Keratinocyte (primary cell): ENCODE results near the gene DIAPH3. TPM values are rescaled to one million over a fixed set of nuclear protein-coding genes. Genes with fewer than 3 reads are reported as not detected.

Experiments used
- DNase-seq: peaks from one replicate; pipeline ENCODE4 v3.0.0-alpha.2; 2011; ENCODE audit warnings: low read depth, missing footprints, low spot score
- FAIRE-seq: peaks from 2 replicates; lab custom pipeline; 2011; peaks lifted over from hg19 to GRCh38; lab: Jason Lieb, UNC
- H2AFZ ChIP-seq: 2 replicates; pipeline ENCODE4 v1.6.0; 2012; ENCODE audit warnings: low read length, control low read depth, inconsistent platforms; ENCODE audit not compliant: control insufficient read depth
- H3K27ac ChIP-seq: 2 replicates; pipeline ENCODE4 v1.5.1; 2011; ENCODE audit warnings: low read length; ENCODE audit not compliant: control insufficient read depth, insufficient read depth
- H3K27me3 ChIP-seq: 3 replicates; pipeline ENCODE4 v1.6.0; 2011; ENCODE audit warnings: low read length; ENCODE audit not compliant: control insufficient read depth, insufficient read depth; ENCODE audit errors: extremely low read depth
- H3K36me3 ChIP-seq, 2 experiments: 2 replicates in 1 of 2; 3 replicates in 1 of 2; pipeline ENCODE4 v1.5.1; 2011; ENCODE audit warnings: low read length in 2 of 2, mild to moderate bottlenecking in 1 of 2; ENCODE audit not compliant: control insufficient read depth in 2 of 2, insufficient read depth in 2 of 2; ENCODE audit errors: extremely low read depth in 1 of 2
- H3K4me1 ChIP-seq: 3 replicates; pipeline ENCODE4 v1.5.1; 2011; ENCODE audit warnings: low read length; ENCODE audit not compliant: control insufficient read depth, insufficient read depth; ENCODE audit errors: extremely low read depth
- H3K4me2 ChIP-seq: 3 replicates; pipeline ENCODE4 v1.6.0; 2011; ENCODE audit warnings: low read depth, low read length; ENCODE audit not compliant: control insufficient read depth, insufficient read depth; ENCODE audit errors: extremely low read depth
- H3K4me3 ChIP-seq, 3 experiments: fragments of 200-600 bp in 1 of 3; sonication (generic) in 1 of 3; 2 replicates in 2 of 3; 3 replicates in 1 of 3; pipeline ENCODE4 v1.5.1; 2011 to 2016; ENCODE audit warnings: low read length in 3 of 3, mild to moderate bottlenecking in 3 of 3, control low read depth in 2 of 3, inconsistent platforms in 1 of 3, low read depth in 1 of 3, mixed read lengths in 1 of 3, mixed run types in 1 of 3, moderate library complexity in 1 of 3; ENCODE audit not compliant: control insufficient read depth in 2 of 3, insufficient read depth in 2 of 3; ENCODE audit errors: extremely low read depth in 1 of 3
- H3K79me2 ChIP-seq: 2 replicates; pipeline ENCODE4 v1.6.0; 2012; ENCODE audit warnings: low read length; ENCODE audit not compliant: control insufficient read depth, insufficient read depth
- H3K9ac ChIP-seq: 3 replicates; pipeline ENCODE4 v1.6.0; 2011; ENCODE audit warnings: low read length; ENCODE audit not compliant: control insufficient read depth, insufficient read depth; ENCODE audit errors: extremely low read depth
- H3K9me1 ChIP-seq: 3 replicates; pipeline ENCODE4 v1.6.0; 2011; ENCODE audit warnings: low read length; ENCODE audit not compliant: control insufficient read depth, insufficient read depth; ENCODE audit errors: extremely low read depth
- H3K9me3 ChIP-seq: 2 replicates; pipeline ENCODE4 v1.5.1; 2012; ENCODE audit warnings: low read depth, low read length; ENCODE audit not compliant: control insufficient read depth
- H4K20me1 ChIP-seq: 3 replicates; pipeline ENCODE4 v1.6.0; 2011; ENCODE audit warnings: low read length; ENCODE audit not compliant: control insufficient read depth, insufficient read depth; ENCODE audit errors: extremely low read depth
- CTCF ChIP-seq, 3 experiments: IDR thresholded peaks in 1 of 3; conservative IDR thresholded peaks in 1 of 3; optimal IDR thresholded peaks in 1 of 3; 2 replicates in 2 of 3; 3 replicates in 1 of 3; pipeline versions ENCODE3 to v1.5.1; 2011; ENCODE audit warnings: low read length in 3 of 3, mild to moderate bottlenecking in 3 of 3, moderate library complexity in 2 of 3, control low read depth in 1 of 3, inconsistent platforms in 1 of 3; ENCODE audit not compliant: insufficient read depth in 2 of 3; ENCODE audit errors: extremely low read depth in 1 of 3
- EZH2 ChIP-seq: IDR thresholded peaks from one replicate; pipeline ENCODE4 v1.6.1; 2012; ENCODE audit warnings: inconsistent platforms, mild to moderate bottlenecking, low read length, moderate library complexity
- dilution Hi-C: fragments of 300-500 bp; cut with MboI; formaldehyde crosslinking; loops from one replicate; pipeline ENCODE4 v1.7.0; 2020; ENCODE audit warnings: low sequenced_read_pairs; ENCODE audit not compliant: extremely low pct_ligation_motif_present
- polyA plus RNA-seq, 5 experiments: library from polyadenylated mRNA; depleted of rRNA in 3 of 5; stranded (reverse) in 3 of 5; stranded (forward) in 1 of 5; unstranded in 1 of 5; fragments of >200 nt; gene quantifications; 1 replicate in 1 of 5; 2 replicates in 3 of 5; 3 replicates in 1 of 5; pipeline versions ENCODE4 v1.2.1 to v1.2.3, GENCODE V29; 2011 to 2012; ENCODE audit warnings: missing spikeins in 2 of 5, low read depth in 1 of 5, low replicate concordance in 1 of 5

The DIAPH3 gene
- polyA plus RNA-seq, 1 donor (not counting 4 experiments of a cell fraction or from before 2014, with no cell fraction given) = 9.0 TPM

DNA sequence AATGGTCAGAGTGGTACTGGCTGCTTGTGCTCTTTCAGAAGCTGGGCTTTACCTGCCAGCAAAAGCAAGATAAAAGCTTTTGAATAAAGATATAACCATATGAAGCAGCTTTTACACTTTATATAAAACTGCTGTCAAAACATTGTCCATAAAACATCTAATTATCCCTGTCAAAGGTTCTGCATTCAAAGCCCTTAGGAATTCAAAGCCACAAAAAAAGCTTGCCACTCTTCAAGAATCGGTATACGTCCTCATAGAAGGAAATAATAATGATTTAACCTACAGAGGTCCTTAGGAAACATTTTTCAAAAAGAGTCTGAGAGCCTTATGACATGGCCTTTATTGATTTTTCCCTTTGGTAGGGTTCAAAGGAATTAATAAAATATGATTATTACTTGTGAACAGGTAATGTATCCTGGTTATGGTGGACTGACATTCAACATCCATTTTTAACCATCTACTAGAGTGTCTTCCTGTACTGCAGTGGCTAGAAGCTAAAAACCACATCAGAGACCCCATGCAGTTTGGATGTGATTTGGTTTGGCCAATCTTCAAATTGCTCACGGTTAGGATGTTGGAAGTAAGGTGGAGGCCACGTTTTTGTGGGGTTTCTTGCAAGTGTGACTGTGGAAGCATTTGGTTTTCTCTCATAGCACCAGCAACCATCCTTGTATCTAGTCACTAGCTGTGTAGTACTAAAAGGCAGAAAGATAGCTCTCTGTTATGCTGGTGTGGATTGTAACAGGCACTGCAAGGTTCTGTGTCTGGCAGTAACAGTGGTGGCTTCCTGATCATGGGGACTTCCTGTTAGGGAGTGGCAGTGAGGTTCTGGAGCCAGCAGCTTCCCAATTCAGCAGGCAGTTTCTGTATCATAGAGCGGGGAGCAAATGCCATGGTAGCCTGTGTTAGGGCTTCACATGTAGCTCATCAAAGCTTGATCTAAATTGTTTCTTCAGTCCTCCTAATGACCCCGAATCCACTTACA, 441.5 kb downstream of the DIAPH3 start:
- no peak for FAIRE-seq
- no peaks in the 10 kb centered on the region for H3K9me3 ChIP-seq

GRCh38 chr13:59715611-59716010, 448.1 kb downstream of the DIAPH3 start:
- no peak for FAIRE-seq
- dilution Hi-C loops = no loop called here

More for the DNA sequence above, 441.5 kb downstream of the DIAPH3 start:
- H3K27ac ChIP-seq = no peak overlapping the region
- H2AFZ ChIP-seq = no peak overlapping the region
- no peak for DNase-seq
- H3K4me2 ChIP-seq = no peak overlapping the region
- TF ChIP-seq EZH2 (no peak), CTCF (optimal IDR thresholded peaks at IDR 0.05 in 1 of 3, IDR thresholded peaks at IDR 0.05 in 1 of 3, conservative IDR thresholded peaks at IDR 0.05 in 1 of 3; ENCODE audit: extremely low read depth in 1 of 3, insufficient read depth in 2 of 3, low read length in 3 of 3) (no peak)
- no peak overlapping the region for H3K9ac ChIP-seq
- dilution Hi-C loops = no loop called here
- H3K27me3 ChIP-seq = no peaks in the 10 kb centered on the region
- no peaks in the 10 kb centered on the region for H3K4me1 ChIP-seq
- H4K20me1 ChIP-seq = no peaks in the 10 kb centered on the region
- no peaks in the 10 kb centered on the region for H3K9me1 ChIP-seq
- H3K4me3 ChIP-seq = no peak overlapping the region
- H3K36me3 ChIP-seq = no peaks in the 10 kb centered on the region
- H3K79me2 ChIP-seq = no peaks in the 10 kb centered on the region

More at GRCh38 chr13:59715611-59716010, 448.1 kb downstream of the DIAPH3 start:
- no peaks in the 10 kb centered on the region for H3K36me3 ChIP-seq
- no peak overlapping the region for H3K4me3 ChIP-seq
- no peak overlapping the region for H3K27ac ChIP-seq
- no peaks in the 10 kb centered on the region for H3K9me3 ChIP-seq
- H3K9ac ChIP-seq = no peak overlapping the region
- H2AFZ ChIP-seq = no peak overlapping the region
- no peak for DNase-seq
- no peaks in the 10 kb centered on the region for H3K79me2 ChIP-seq
- no peaks in the 10 kb centered on the region for H3K9me1 ChIP-seq
- no peak for TF ChIP-seq EZH2
- TF ChIP-seq CTCF (optimal IDR thresholded peaks at IDR 0.05 in 1 of 3, IDR thresholded peaks at IDR 0.05 in 1 of 3, conservative IDR thresholded peaks at IDR 0.05 in 1 of 3; ENCODE audit: extremely low read depth in 1 of 3, insufficient read depth in 2 of 3, low read length in 3 of 3) = no peak
- H3K4me2 ChIP-seq = no peak overlapping the region
- H3K4me1 ChIP-seq = no peaks in the 10 kb centered on the region
- no peaks in the 10 kb centered on the region for H4K20me1 ChIP-seq
- H3K27me3 ChIP-seq = no peaks in the 10 kb centered on the region
